HCEC 1CT (cell line): Measurements from ENCODE around the gene NOTO.

Source experiments
- DNase-seq: peaks from one replicate; pipeline ENCODE4 v3.0.0-alpha.2; 2017

Gene NOTO

DNA sequence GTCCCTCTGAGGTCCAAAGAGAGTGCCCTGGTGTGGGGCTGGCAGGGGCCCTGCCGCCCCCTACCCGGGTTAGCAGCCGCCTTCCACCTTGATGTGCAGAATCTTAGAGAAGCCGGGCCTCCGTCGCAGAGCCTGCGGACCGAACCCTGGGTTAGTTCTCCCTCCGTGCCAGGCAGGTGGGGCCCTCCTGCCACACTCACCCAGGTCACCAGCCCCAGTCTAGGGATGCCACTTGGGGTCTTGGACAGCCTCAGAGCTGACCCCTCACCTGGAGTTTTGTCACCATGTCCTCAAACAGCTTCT lies 56.5 kb downstream of the NOTO start:
- no peak for DNase-seq

DNA sequence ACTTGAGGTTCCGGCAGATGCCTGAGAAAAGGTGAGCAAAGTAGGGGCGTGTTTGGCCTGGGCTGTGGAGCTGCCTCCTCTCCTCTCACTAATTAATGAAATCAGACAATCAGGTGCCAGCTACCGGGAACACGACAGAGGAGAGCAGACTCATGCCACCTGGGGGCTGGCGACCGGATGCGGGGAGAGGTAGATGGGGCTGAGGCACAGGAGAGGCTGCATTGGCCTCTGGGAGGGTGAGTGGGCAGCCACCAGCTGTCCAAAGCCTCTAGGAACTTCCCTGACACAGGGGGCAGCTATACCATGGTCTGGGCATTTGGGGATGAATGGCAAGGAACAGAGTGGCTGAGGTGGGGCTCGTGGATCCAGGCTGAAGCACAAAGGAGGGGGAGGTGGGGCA lies 56.9 kb downstream of the NOTO start:
- no peak for DNase-seq

DNA sequence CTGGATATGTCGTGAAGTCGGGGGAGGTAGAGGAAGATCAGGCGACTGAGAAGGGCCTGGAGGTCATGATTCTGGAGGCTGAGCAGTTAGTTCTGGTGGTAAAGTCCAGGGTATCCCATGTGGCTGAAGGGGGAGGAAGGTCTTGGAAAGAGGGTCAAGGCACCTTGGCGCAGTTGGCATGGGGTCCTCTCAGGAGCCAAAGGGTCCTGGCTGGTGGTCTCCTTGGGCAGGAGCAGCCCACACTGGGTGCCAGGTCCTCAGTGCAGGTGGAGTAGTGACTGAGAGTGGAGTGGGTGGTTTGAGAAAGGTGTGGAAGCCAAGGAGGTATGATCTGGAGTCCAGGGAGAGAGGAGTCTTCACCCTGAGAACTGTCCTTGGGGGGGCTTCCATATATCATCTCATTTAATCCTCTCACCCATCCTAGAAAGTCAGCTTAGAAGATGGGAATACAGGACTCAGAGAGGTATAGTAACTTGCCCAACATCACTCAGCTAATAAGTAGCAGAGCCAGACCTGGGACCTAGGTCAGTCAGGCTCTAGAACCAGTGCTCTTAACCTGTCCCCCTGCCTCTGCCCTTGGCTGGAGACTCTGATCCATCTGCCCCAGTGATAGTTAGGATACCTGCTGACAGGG lies 57.4 kb downstream of the NOTO start:
- no peak for DNase-seq

DNA sequence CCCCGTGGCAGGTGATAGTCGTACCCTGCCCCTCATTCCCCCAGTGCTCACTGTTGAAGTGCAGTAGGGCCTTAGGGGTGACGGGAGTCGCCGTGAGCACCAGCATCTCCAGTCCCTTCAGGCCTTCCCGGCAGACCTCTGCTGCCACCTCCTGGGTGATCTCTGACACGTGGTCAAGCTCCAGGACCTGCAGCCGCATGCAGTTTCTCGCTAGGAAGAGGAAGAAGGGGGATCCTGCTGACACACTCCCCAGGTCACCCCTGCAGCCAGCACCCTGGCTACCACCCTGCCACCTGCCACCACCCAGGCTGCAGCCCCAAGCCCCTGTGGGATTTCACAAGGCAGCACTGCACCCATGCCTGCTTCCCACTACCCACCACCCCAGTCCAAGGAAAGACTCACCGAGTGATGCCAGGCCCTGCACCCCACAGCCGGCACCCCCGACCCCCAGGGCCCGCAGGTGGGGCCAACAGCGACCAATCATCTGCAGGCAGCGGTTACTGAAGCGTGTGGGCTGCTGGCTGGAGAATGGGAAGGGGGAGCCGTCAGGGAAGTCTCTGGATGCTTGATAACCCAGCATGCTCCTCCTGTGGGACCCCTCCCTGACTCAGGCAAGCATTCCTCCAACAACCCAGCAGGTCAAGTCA lies 58.1 kb downstream of the NOTO start:
- peak; percentile 45 for DNase-seq
